Neural cell (in vitro differentiated cells): ENCODE results near the gene ASCC1. TPM values are rescaled to one million over a fixed set of nuclear protein-coding genes. Genes with fewer than 3 reads are reported as not detected.

Experiments used
- H2AFZ ChIP-seq: fragments of 200-600, 300-800 bp; sonication (generic), shearing (Covaris generic); 2 replicates; pipeline ENCODE4 v1.6.0; 2014; ENCODE audit warnings: low read depth, mild to moderate bottlenecking, antibody characterized with exemption, low read length, moderate library complexity
- H3F3A ChIP-seq: fragments of 200-600 bp; shearing (Covaris generic); 2 replicates; pipeline ENCODE4 v1.6.1; 2016; ENCODE audit warnings: mild to moderate bottlenecking, moderate library complexity, mixed read lengths, antibody characterized with exemption, low read length; ENCODE audit not compliant: insufficient read depth, poor library complexity, severe bottlenecking
- H3K27ac ChIP-seq: fragments of 200-600, 300-800 bp; sonication (generic), shearing (Covaris generic); 2 replicates; pipeline ENCODE4 v1.5.1; 2014; ENCODE audit warnings: mild to moderate bottlenecking, low read length, moderate library complexity
- H3K27me3 ChIP-seq: fragments of 300-800, 200-600 bp; sonication (generic), shearing (Covaris generic); 2 replicates; pipeline ENCODE4 v1.6.0; 2014; ENCODE audit warnings: mild to moderate bottlenecking, low read depth, low read length, moderate library complexity; ENCODE audit not compliant: insufficient read depth
- H3K36me3 ChIP-seq: fragments of 300-800, 200-600 bp; sonication (generic), shearing (Covaris generic); 2 replicates; pipeline ENCODE4 v1.5.1; 2014; ENCODE audit warnings: mild to moderate bottlenecking, antibody characterized with exemption, low read length, moderate library complexity; ENCODE audit not compliant: insufficient read depth
- H3K4me2 ChIP-seq: fragments of 300-800, 200-600 bp; sonication (generic), shearing (Covaris generic); 2 replicates; pipeline ENCODE4 v1.6.0; 2014; ENCODE audit warnings: mild to moderate bottlenecking, low read length
- H3K4me3 ChIP-seq: fragments of 300-800, 200-600 bp; sonication (generic), shearing (Covaris generic); 2 replicates; pipeline ENCODE4 v1.5.1; 2014; ENCODE audit warnings: mild to moderate bottlenecking, low read length, moderate library complexity
- H3K79me2 ChIP-seq: fragments of 200-600 bp; shearing (Covaris generic); replicated peaks from 2 replicates; pipeline ENCODE4 v1.6.0; 2014; ENCODE audit warnings: mild to moderate bottlenecking, low read length, moderate library complexity; ENCODE audit not compliant: insufficient read depth
- H3K9ac ChIP-seq: fragments of 300-800, 200-600 bp; sonication (generic), shearing (Covaris generic); 2 replicates; pipeline ENCODE4 v1.6.1; 2016; ENCODE audit warnings: mild to moderate bottlenecking, low read length, mixed read lengths
- H3K9me2 ChIP-seq: fragments of 200-600 bp; shearing (Covaris generic); 2 replicates; pipeline ENCODE4 v1.6.1; 2016; ENCODE audit warnings: mild to moderate bottlenecking, low read length, mixed read lengths; ENCODE audit not compliant: insufficient read depth
- H3K9me3 ChIP-seq: fragments of 200-600, 300-800 bp; sonication (generic), shearing (Covaris generic); 2 replicates; pipeline ENCODE4 v1.6.1; 2016; ENCODE audit warnings: mild to moderate bottlenecking, mixed run types, low read length, moderate library complexity, mixed read lengths
- H4K20me1 ChIP-seq: fragments of 200-600 bp; shearing (Covaris generic); 2 replicates; pipeline ENCODE4 v1.6.1; 2016; ENCODE audit warnings: mild to moderate bottlenecking, mixed run types; ENCODE audit not compliant: insufficient read depth
- MXI1 ChIP-seq: fragments of 450-650 bp; conservative IDR thresholded peaks from 2 replicates; pipeline ENCODE4 v1.6.1; 2014; ENCODE audit warnings: antibody characterized with exemption, mild to moderate bottlenecking; ENCODE audit not compliant: poor library complexity, severe bottlenecking
- POLR2AphosphoS5 ChIP-seq: IDR thresholded peaks from 2 replicates; pipeline ENCODE4 v1.6.1; 2012
- RAD21 ChIP-seq: fragments of 450-650 bp; conservative IDR thresholded peaks from 2 replicates; pipeline ENCODE4 v1.6.1; 2014; ENCODE audit warnings: antibody characterized with exemption, mild to moderate bottlenecking, moderate library complexity
- TAF1 ChIP-seq: IDR thresholded peaks from 2 replicates; pipeline ENCODE4 v1.6.1; 2012; ENCODE audit warnings: low read depth
- polyA plus RNA-seq: library from polyadenylated mRNA; depleted of rRNA; stranded (reverse); fragments of >200 nt; gene quantifications from 2 replicates; pipeline ENCODE4 v1.2.3, GENCODE V29; 2014
- TF ChIP-seq, protein P1 (sequence below): fragments of 450-650 bp; IDR thresholded peaks from 2 replicates; pipeline ENCODE4 v1.5.1; 2014; ENCODE audit warnings: antibody characterized with exemption, mild to moderate bottlenecking, moderate library complexity; ENCODE audit not compliant: poor library complexity, severe bottlenecking

Gene ASCC1
- polyA plus RNA-seq, 1 donor from 2014 or later = 39.6 TPM

DNA sequence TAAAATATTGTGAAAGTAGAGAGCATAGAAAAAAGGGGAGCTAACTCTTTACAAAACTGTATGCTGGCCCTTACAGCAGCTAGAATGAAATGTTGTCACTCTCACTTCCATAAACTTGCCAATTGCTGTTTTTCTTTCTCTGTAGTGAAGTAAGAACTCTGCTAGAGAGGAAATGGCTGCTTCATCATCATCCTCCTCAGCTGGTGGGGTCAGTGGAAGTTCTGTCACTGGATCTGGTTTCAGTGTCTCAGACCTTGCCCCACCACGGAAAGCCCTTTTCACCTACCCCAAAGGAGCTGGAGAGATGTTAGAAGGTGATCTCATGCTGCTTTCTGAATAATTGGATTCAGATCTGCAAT, 7.6 kb upstream of the ASCC1 start:
- Histone ChIP-seq H3F3A (no peaks in the 10 kb centered on the region), H3K9ac (no peak overlapping the region), H3K9me2 (no peaks in the 10 kb centered on the region), H3K27me3 (no peaks in the 10 kb centered on the region), H3K4me3 (no peak overlapping the region), H2AFZ (no peak overlapping the region), H3K9me3 (no peaks in the 10 kb centered on the region), H4K20me1 (no peaks in the 10 kb centered on the region), H3K79me2 (no peaks in the 10 kb centered on the region), H3K27ac (no peak overlapping the region), H3K36me3 (no peaks in the 10 kb centered on the region), H3K4me2 (no peak overlapping the region)
- TF ChIP-seq TAF1 = no peak

DNA sequence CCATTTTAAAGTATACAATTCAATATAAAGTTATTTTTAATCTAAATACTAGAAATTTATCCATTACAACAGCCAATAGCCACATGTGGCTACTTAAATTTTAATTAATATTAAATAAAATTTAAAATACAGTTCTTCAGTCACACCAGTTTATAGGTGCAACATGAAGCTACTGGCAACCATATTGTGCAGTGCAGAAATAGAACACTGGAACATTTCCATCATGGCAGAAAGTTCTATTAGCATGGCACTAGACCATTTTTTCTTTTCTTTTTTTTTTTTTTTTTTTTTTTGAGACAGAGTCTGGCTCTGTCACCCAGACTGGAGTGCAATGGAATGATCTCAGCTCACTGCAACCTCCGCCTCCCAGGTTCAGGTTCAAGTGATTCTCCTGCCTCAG, 5.2 kb upstream of the ASCC1 start:
- Histone ChIP-seq H3F3A (no peaks in the 10 kb centered on the region), H3K9me2 (no peaks in the 10 kb centered on the region), H3K27me3 (no peaks in the 10 kb centered on the region), H3K79me2 (peaks cover 13% of the 10 kb centered on the region), H3K27ac (no peak overlapping the region), H3K9ac (no peak overlapping the region), H3K4me3 (no peak overlapping the region), H3K4me2 (no peak overlapping the region), H4K20me1 (no peaks in the 10 kb centered on the region), H2AFZ (no peak overlapping the region), H3K36me3 (no peaks in the 10 kb centered on the region), H3K9me3 (no peaks in the 10 kb centered on the region)
- TF ChIP-seq, protein P1, sequence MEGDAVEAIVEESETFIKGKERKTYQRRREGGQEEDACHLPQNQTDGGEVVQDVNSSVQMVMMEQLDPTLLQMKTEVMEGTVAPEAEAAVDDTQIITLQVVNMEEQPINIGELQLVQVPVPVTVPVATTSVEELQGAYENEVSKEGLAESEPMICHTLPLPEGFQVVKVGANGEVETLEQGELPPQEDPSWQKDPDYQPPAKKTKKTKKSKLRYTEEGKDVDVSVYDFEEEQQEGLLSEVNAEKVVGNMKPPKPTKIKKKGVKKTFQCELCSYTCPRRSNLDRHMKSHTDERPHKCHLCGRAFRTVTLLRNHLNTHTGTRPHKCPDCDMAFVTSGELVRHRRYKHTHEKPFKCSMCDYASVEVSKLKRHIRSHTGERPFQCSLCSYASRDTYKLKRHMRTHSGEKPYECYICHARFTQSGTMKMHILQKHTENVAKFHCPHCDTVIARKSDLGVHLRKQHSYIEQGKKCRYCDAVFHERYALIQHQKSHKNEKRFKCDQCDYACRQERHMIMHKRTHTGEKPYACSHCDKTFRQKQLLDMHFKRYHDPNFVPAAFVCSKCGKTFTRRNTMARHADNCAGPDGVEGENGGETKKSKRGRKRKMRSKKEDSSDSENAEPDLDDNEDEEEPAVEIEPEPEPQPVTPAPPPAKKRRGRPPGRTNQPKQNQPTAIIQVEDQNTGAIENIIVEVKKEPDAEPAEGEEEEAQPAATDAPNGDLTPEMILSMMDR = no peak
- TF ChIP-seq RAD21 (no peak), POLR2AphosphoS5 (no peak)

DNA sequence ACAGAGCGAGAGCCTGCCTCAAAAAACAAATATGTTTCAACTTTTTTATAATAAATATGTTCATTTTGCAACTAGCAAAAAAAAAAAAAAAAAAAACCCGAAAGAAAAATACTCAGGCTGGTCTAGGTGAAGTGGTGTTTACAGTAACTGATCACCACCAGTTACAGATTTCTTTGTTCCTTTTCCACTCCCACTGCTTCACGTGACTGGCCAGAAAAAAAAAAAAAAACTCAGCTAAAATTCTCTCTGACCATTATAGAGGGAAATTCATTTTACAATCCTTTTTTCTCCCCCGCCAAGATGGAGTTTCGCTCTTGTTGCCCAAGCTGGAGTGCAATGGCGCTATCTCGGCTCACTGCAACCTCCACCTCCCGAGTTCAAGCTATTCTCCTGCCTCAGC, 4.6 kb upstream of the ASCC1 start:
- no peak overlapping the region for H3K27ac ChIP-seq

More for the DNA sequence above, 4.6 kb upstream of the ASCC1 start:
- no peaks in the 10 kb centered on the region for H3K9me2 ChIP-seq
- H3F3A ChIP-seq = no peaks in the 10 kb centered on the region
- no peaks in the 10 kb centered on the region for H4K20me1 ChIP-seq
- no peak for TF ChIP-seq MXI1
- TF ChIP-seq, protein P1 = no peak
- no peak for TF ChIP-seq RAD21
- H3K9ac ChIP-seq = no peak overlapping the region
- H3K9me3 ChIP-seq = no peaks in the 10 kb centered on the region
- H3K27me3 ChIP-seq = no peaks in the 10 kb centered on the region
- H2AFZ ChIP-seq = no peak overlapping the region
- H3K4me3 ChIP-seq = no peak overlapping the region
- no peak overlapping the region for H3K4me2 ChIP-seq
- H3K79me2 ChIP-seq = peaks cover 13% of the 10 kb centered on the region
- no peaks in the 10 kb centered on the region for H3K36me3 ChIP-seq
